Esophagus squamous epithelium (tissue), 5 donors: Measurements from ENCODE around the gene TFDP2. TPM values are rescaled to one million over a fixed set of nuclear protein-coding genes. Genes with fewer than 3 reads are reported as not detected.

Experiments
- DNase-seq: peaks from one replicate; lab custom pipeline; 2025; lab: John Stamatoyannopoulos, UW
- H3K27ac ChIP-seq, 4 donors: fragments of 200-600 bp; sonication (generic); one replicate each; pipeline ENCODE4 v1.5.1; 2016 to 2019; ENCODE audit warnings: mild to moderate bottlenecking in 1 of 4
- H3K27me3 ChIP-seq, 4 donors: fragments of 200-600 bp; sonication (generic); 1 replicate in 3 of 4; 2 replicates in 1 of 4; pipeline versions ENCODE4 v1.5.1 to v1.6.0; 2017 to 2021; ENCODE audit warnings: antibody characterized with exemption in 1 of 4
- H3K36me3 ChIP-seq, 3 donors: fragments of 200-600 bp; sonication (generic); one replicate each; pipeline ENCODE4 v1.5.1; 2016 to 2019
- H3K4me1 ChIP-seq, 3 donors: fragments of 200-600 bp; sonication (generic); one replicate each; pipeline ENCODE4 v1.5.1; 2017 to 2019
- H3K4me3 ChIP-seq, 4 donors: fragments of 200-600 bp; sonication (generic); 1 replicate in 3 of 4; 2 replicates in 1 of 4; pipeline ENCODE4 v1.5.1; 2016 to 2019; ENCODE audit warnings: mild to moderate bottlenecking in 2 of 4, moderate library complexity in 1 of 4
- H3K9me3 ChIP-seq, 3 donors: fragments of 200-600 bp; sonication (generic); one replicate each; pipeline ENCODE4 v1.5.1; 2016 to 2019
- POLR2A ChIP-seq, 4 donors: fragments of 450-650 bp; IDR thresholded peaks; one replicate each; pipeline ENCODE4 v1.6.1; 2017; ENCODE audit warnings: antibody characterized with exemption in 4 of 4, mild to moderate bottlenecking in 4 of 4, moderate library complexity in 3 of 4
- WGBS, 2 donors: methylation state at CpG; one replicate each; pipeline ENCODE4 v1.1.5; 2018; 5-methylcytosine and 5-hydroxymethylcytosine counted together
- intact Hi-C: fragments of 100-400 bp; cut with DNase I; formaldehyde crosslinking; loops from one replicate; pipeline ENCODE4 v1.15.0; 2022
- total RNA-seq, 4 donors: library from RNA; depleted of rRNA; stranded (reverse); fragments of >200 nt; gene quantifications; one replicate each; pipeline ENCODE4 v1.1.0, GENCODE V29; 2016
- TF ChIP-seq, protein P1 (sequence below), 6 experiments: fragments of 450-650 bp in 4 of 6; fragments of 200-600 bp in 2 of 6; sonication (generic) in 2 of 6; IDR thresholded peaks; one replicate each; pipeline ENCODE4 v1.5.1; 2016 to 2019; ENCODE audit warnings: antibody characterized with exemption in 6 of 6, mild to moderate bottlenecking in 4 of 6, moderate library complexity in 4 of 6
- donor health status: DM: yes; HTN: yes; CAD: no.

The TFDP2 gene
- total RNA-seq, 4 donors from 2014 or later = 13.1 to 37.6 (median 18.6) TPM

DNA sequence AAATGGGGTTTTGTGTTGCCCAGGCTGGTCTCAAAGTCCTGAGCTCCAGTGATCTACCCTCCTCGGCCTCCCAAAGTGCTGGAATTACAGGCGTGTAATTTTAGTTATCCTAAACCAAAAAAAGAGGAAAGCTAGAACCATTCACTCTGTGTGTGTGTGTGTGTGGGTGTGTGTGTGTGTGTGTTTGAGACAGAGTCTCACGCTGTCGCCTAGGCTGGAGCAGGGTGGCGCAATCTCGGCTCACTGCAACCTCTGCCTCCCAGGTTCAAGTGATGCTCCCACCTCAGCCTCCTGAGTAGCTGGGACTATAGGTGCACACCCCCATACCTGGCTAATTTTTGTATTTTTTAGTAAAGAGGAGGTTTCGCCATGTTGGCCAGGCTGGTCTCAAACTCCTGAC is 84.0 kb downstream of the TFDP2 start:
- WGBS, 2 donors = 93% methylated on average over 4 of the region's 7 CpGs; no CpG with 5 or more reads in 1 of the 2 donors
- Histone ChIP-seq H3K36me3 (no peaks in the 10 kb centered on the region), H3K4me1 (no peaks in the 10 kb centered on the region), H3K27ac (no peak overlapping the region), H3K4me3 (no peak overlapping the region), H3K27me3 (no peaks in the 10 kb centered on the region), H3K9me3 (no peaks in the 10 kb centered on the region)
- TF ChIP-seq, protein P1, sequence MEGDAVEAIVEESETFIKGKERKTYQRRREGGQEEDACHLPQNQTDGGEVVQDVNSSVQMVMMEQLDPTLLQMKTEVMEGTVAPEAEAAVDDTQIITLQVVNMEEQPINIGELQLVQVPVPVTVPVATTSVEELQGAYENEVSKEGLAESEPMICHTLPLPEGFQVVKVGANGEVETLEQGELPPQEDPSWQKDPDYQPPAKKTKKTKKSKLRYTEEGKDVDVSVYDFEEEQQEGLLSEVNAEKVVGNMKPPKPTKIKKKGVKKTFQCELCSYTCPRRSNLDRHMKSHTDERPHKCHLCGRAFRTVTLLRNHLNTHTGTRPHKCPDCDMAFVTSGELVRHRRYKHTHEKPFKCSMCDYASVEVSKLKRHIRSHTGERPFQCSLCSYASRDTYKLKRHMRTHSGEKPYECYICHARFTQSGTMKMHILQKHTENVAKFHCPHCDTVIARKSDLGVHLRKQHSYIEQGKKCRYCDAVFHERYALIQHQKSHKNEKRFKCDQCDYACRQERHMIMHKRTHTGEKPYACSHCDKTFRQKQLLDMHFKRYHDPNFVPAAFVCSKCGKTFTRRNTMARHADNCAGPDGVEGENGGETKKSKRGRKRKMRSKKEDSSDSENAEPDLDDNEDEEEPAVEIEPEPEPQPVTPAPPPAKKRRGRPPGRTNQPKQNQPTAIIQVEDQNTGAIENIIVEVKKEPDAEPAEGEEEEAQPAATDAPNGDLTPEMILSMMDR (IDR thresholded peaks at IDR 0.05) = no peak
- TF ChIP-seq POLR2A (IDR thresholded peaks at IDR 0.05) = no peak
- no peak for DNase-seq
- intact Hi-C loops = no loop called here

DNA sequence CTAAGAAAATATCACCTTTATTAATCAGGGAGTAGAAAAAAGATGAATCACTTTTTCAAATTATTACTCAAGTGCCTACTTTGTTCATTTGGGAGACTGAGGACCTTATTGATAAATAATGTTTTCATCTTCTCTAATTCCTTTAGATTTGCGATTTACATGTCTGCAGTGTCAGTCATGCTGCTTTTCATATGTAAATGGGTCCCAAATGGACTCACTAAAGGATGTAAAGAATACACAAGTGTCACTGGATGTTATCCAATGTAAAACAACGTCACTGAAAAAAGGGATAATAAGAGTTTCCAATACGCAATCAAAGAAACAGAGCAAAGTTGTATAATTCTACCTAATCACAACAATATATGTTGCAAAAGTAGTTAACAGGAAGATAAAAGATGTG is 84.9 kb downstream of the TFDP2 start:
- WGBS, 2 donors = 75 to 84% methylated on average over 3 of the region's 3 CpGs

DNA sequence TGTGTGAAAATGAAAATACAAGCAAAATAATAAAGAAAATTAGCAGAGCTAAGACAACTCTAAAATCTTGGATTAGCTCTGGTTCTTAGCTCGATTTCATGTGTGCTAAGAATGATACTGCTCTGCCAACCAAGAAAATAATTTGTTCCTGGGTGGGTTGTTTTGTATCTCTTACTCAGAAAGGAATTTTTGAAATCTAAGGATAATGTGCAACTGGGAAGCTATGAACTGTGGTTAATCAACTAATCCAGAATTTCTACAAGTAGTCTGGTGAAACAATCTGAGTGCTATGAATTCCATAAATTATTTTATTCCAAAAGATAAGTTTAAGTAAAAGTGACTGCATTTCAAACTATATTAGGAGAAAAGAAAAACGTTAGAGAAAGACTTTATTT is 92.0 kb downstream of the TFDP2 start:
- Histone ChIP-seq H3K36me3 (no peaks in the 10 kb centered on the region), H3K4me1 (no peaks in the 10 kb centered on the region), H3K27me3 (no peaks in the 10 kb centered on the region), H3K9me3 (no peaks in the 10 kb centered on the region), H3K4me3 (no peak overlapping the region), H3K27ac (no peak overlapping the region)
- no peak for TF ChIP-seq POLR2A (IDR thresholded peaks at IDR 0.05)
- TF ChIP-seq, protein P1 (IDR thresholded peaks at IDR 0.05) = no peak
- intact Hi-C loops = no loop called here
- no peak for DNase-seq
- 72 to 74% methylated on average over 2 of the region's 2 CpGs for WGBS, 2 donors

More for the DNA sequence above, 84.9 kb downstream of the TFDP2 start:
- no peaks in the 10 kb centered on the region for H3K4me1 ChIP-seq
- H3K4me3 ChIP-seq = no peak overlapping the region
- no peak overlapping the region for H3K27ac ChIP-seq
- no peaks in the 10 kb centered on the region for H3K9me3 ChIP-seq
- no peak for TF ChIP-seq POLR2A (IDR thresholded peaks at IDR 0.05)
- TF ChIP-seq, protein P1 (IDR thresholded peaks at IDR 0.05) = no peak
- no peak for DNase-seq
- H3K27me3 ChIP-seq = no peaks in the 10 kb centered on the region
- intact Hi-C loops = no loop called here
- H3K36me3 ChIP-seq = no peaks in the 10 kb centered on the region

DNA sequence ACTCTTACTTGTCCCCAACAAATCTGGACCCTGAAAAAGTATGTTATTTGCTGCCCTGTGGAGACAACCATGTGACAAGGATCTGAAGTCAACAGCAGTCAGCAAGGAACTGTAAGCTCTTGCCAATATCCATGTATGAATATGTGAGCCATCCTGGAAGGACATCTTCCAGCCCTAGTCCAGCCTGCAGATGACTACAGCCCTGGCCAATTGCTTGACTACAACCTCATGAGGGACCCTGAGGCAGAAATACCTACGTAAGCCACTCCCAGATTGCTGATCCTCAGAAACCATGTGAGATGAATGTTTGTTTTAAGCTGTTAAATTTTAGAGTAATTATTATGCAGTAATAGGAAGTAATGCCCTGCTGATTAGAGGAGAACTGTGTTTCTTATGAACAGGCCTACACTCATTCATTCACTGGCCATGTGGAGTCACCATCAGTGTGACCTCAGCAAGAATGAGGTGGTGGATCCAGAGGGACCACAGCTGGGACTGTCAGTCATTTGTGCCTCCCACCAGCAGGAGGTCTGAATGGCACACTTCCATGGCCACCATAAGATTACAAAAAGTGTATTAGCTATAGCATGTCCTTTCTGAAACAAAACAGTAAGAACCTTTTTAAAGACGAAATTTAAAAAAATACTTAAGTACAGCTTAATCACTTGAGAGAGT is 92.6 kb downstream of the TFDP2 start:
- H3K4me3 ChIP-seq = no peak overlapping the region
- no peak for TF ChIP-seq POLR2A (IDR thresholded peaks at IDR 0.05)
- TF ChIP-seq, protein P1 (IDR thresholded peaks at IDR 0.05) = no peak
- H3K36me3 ChIP-seq = no peaks in the 10 kb centered on the region
- H3K27me3 ChIP-seq = no peaks in the 10 kb centered on the region
- no peaks in the 10 kb centered on the region for H3K4me1 ChIP-seq
- intact Hi-C loops = no loop called here
- DNase-seq = no peak
- no peak overlapping the region for H3K27ac ChIP-seq
- 73 to 98% methylated on average over 2 of the region's 2 CpGs for WGBS, 2 donors
- no peaks in the 10 kb centered on the region for H3K9me3 ChIP-seq

DNA sequence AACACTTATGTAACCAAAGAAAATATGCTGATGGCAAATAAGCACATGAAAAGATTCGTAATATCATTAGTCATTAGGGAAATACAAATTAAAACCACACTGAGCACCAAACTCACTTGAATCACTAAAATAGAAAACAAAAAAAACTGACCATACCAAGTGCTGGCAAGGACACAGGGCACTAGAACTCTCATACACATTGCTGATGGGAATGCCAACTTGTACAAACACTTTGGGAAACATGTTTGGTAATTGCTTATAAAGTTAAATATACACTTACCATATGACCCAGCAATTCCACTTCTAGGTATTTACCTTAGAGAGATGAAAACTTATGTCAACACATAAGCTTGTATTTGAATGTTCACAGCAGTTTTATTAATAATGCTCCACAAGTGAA is 95.5 kb downstream of the TFDP2 start:
- Histone ChIP-seq H3K27me3 (no peaks in the 10 kb centered on the region), H3K36me3 (no peaks in the 10 kb centered on the region), H3K9me3 (no peaks in the 10 kb centered on the region), H3K4me3 (no peak overlapping the region), H3K27ac (no peak overlapping the region), H3K4me1 (no peaks in the 10 kb centered on the region)
- WGBS, 2 donors = 64% methylated on average over 1 of the region's 1 CpG
- DNase-seq = no peak
- intact Hi-C loops = no loop called here
- TF ChIP-seq, protein P1 (IDR thresholded peaks at IDR 0.05) = no peak
- no peak for TF ChIP-seq POLR2A (IDR thresholded peaks at IDR 0.05)
